Mesenchymal stem cell (in vitro differentiated cells and primary cell): ENCODE data around the gene RCC2.
A peak's percentile ranks its signal among the peaks of the same experiment; 100 is the strongest.

Experiments
- DNase-seq: peaks from one replicate; pipeline ENCODE4 v3.0.0-alpha.2; 2013
- H2AFZ ChIP-seq: one replicate; pipeline ENCODE4 v1.6.1; 2013; ENCODE audit warnings: low read depth, mild to moderate bottlenecking, control low read depth, inconsistent platforms, low read length, moderate library complexity
- H2AK5ac ChIP-seq: 2 replicates; pipeline ENCODE4 v1.6.1; 2013; ENCODE audit warnings: low read length, moderate library complexity, mild to moderate bottlenecking, inconsistent platforms; ENCODE audit not compliant: severe bottlenecking
- H2BK120ac ChIP-seq: one replicate; pipeline ENCODE4 v1.6.1; 2013; ENCODE audit warnings: low read depth, mild to moderate bottlenecking, inconsistent platforms, low read length, moderate library complexity
- H2BK12ac ChIP-seq, 2 experiments: one replicate each; pipeline ENCODE4 v1.6.1; 2013; ENCODE audit warnings: inconsistent platforms in 2 of 2, low read length in 2 of 2, mild to moderate bottlenecking in 2 of 2, moderate library complexity in 2 of 2, control low read depth in 1 of 2
- H2BK15ac ChIP-seq: one replicate; pipeline ENCODE4 v1.6.1; 2013; ENCODE audit warnings: mild to moderate bottlenecking, low read depth, inconsistent platforms; ENCODE audit not compliant: poor library complexity, severe bottlenecking
- H2BK5ac ChIP-seq: 2 replicates; pipeline ENCODE4 v1.6.1; 2013; ENCODE audit warnings: low read depth, mild to moderate bottlenecking, low read length, control low read depth, inconsistent platforms; ENCODE audit not compliant: poor library complexity, severe bottlenecking
- H3K14ac ChIP-seq, 2 experiments: one replicate each; pipeline ENCODE4 v1.6.1; 2013; ENCODE audit warnings: inconsistent platforms in 2 of 2, low read length in 2 of 2, control low read depth in 1 of 2, mild to moderate bottlenecking in 1 of 2, moderate library complexity in 1 of 2
- H3K18ac ChIP-seq, 2 experiments: one replicate each; pipeline ENCODE4 v1.6.1; 2013; ENCODE audit warnings: inconsistent platforms in 2 of 2, low read length in 2 of 2, control low read depth in 1 of 2, low read depth in 1 of 2, mild to moderate bottlenecking in 1 of 2
- H3K23ac ChIP-seq, 2 experiments: one replicate each; pipeline ENCODE4 v1.6.1; 2013; ENCODE audit warnings: inconsistent platforms in 2 of 2, low read length in 2 of 2, mild to moderate bottlenecking in 2 of 2, moderate library complexity in 2 of 2, control low read depth in 1 of 2
- H3K27ac ChIP-seq: 2 replicates; pipeline ENCODE4 v1.5.1; 2013; ENCODE audit warnings: mild to moderate bottlenecking, moderate library complexity, low read length, control low read depth, inconsistent platforms; ENCODE audit not compliant: poor library complexity, severe bottlenecking
- H3K27me3 ChIP-seq, 2 experiments: 2 replicates each; pipeline versions ENCODE4 v1.6.1 to v1.7.0; 2013; ENCODE audit warnings: low read length in 2 of 2, mild to moderate bottlenecking in 2 of 2, moderate library complexity in 2 of 2, control low read depth in 1 of 2, inconsistent platforms in 1 of 2; ENCODE audit not compliant: control insufficient read depth in 1 of 2, insufficient read depth in 1 of 2
- H3K36me3 ChIP-seq, 2 experiments: 2 replicates each; pipeline versions ENCODE4 v1.6.1 to v1.7.0; 2013; ENCODE audit warnings: low read length in 2 of 2, control low read depth in 1 of 2, inconsistent platforms in 1 of 2, low read depth in 1 of 2, mild to moderate bottlenecking in 1 of 2; ENCODE audit not compliant: insufficient read depth in 2 of 2, control insufficient read depth in 1 of 2
- H3K4ac ChIP-seq, 2 experiments: one replicate each; pipeline ENCODE4 v1.6.1; 2013; ENCODE audit warnings: inconsistent platforms in 2 of 2, low read length in 2 of 2, mild to moderate bottlenecking in 2 of 2, moderate library complexity in 2 of 2, control low read depth in 1 of 2, low read depth in 1 of 2
- H3K4me1 ChIP-seq: 2 replicates; pipeline ENCODE4 v1.6.1; 2013; ENCODE audit warnings: low read depth, low read length, control low read depth; ENCODE audit not compliant: control insufficient read depth, insufficient read depth
- H3K4me2 ChIP-seq: 2 replicates; pipeline ENCODE4 v1.6.1; 2013; ENCODE audit warnings: low read length, mild to moderate bottlenecking, inconsistent platforms; ENCODE audit not compliant: poor library complexity, severe bottlenecking
- H3K4me3 ChIP-seq, 2 experiments: 2 replicates each; pipeline versions ENCODE4 v1.5.1 to v1.7.0; 2013; ENCODE audit warnings: low read length in 2 of 2, mild to moderate bottlenecking in 2 of 2, control low read depth in 1 of 2, low read depth in 1 of 2; ENCODE audit not compliant: insufficient read depth in 1 of 2
- H3K79me1 ChIP-seq: replicated peaks from 2 replicates; pipeline ENCODE4 v1.6.1; 2013; ENCODE audit warnings: mild to moderate bottlenecking, control low read depth, low read length, inconsistent platforms; ENCODE audit not compliant: poor library complexity, severe bottlenecking
- H3K9ac ChIP-seq: 2 replicates; pipeline ENCODE4 v1.7.0; 2013; ENCODE audit warnings: mild to moderate bottlenecking, low read length, moderate library complexity
- H3K9me3 ChIP-seq: 2 replicates; pipeline ENCODE4 v1.7.0; 2013; ENCODE audit warnings: mild to moderate bottlenecking, low read length; ENCODE audit not compliant: control insufficient read depth
- H4K8ac ChIP-seq: one replicate; pipeline ENCODE4 v1.6.1; 2013; ENCODE audit warnings: inconsistent platforms, mild to moderate bottlenecking, low read length, moderate library complexity
- H4K91ac ChIP-seq: one replicate; pipeline ENCODE4 v1.6.1; 2013; ENCODE audit warnings: mild to moderate bottlenecking, low read length, inconsistent platforms
- WGBS: methylation state at CpG from one replicate; pipeline ENCODE4 v1.1.7; 2013; ENCODE audit warnings: mixed read lengths; 5-methylcytosine and 5-hydroxymethylcytosine counted together

Gene RCC2

DNA sequence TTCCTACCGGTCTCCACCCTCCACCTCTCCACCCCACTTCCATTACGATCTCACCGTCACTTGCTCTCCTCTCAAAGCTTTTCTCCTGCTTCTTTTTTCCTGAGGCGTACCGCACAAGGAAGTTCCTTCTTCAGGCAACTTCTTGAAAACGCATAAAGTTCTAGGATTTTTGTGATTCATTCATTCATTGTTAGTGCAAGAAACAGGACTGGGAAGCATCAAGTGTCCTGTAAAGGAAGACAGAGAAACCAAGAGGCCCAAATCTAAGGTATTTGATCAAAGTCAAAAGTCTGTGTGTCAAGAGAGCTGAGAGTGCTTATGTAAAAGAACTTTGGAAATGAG, 1.3 kb upstream of the RCC2 start:
- peaks cover 0 to 3% of the 10 kb centered on the region in 2 experiments for H3K36me3 ChIP-seq
- H3K4me3 ChIP-seq: peak overlapping the region in 1 of 2 experiments; percentile 83
- no peak overlapping the region for H2BK15ac ChIP-seq
- no peak overlapping the region for H4K91ac ChIP-seq
- no peak overlapping the region for H3K14ac ChIP-seq
- H2AFZ ChIP-seq: peak overlapping the region; percentile 18
- peak overlapping the region in 1 of 2 experiments; percentile 77 for H2BK12ac ChIP-seq
- H2AK5ac ChIP-seq: peak overlapping the region; percentile 25
- H3K79me1 ChIP-seq: peaks cover 2% of the 10 kb centered on the region
- H3K27ac ChIP-seq: no peak overlapping the region
- H3K27me3 ChIP-seq: no peaks in the 10 kb centered on the region
- H2BK120ac ChIP-seq: no peak overlapping the region
- peaks cover 19% of the 10 kb centered on the region for H3K4me1 ChIP-seq
- no peak overlapping the region for H4K8ac ChIP-seq
- no peak overlapping the region for H2BK5ac ChIP-seq
- DNase-seq: peak; percentile 16
- no peak overlapping the region for H3K18ac ChIP-seq
- no peak overlapping the region for H3K4me2 ChIP-seq
- peak overlapping the region in 1 of 2 experiments; percentile 67 for H3K4ac ChIP-seq
- H3K23ac ChIP-seq: no peak overlapping the region
- H3K9me3 ChIP-seq: no peaks in the 10 kb centered on the region
- H3K9ac ChIP-seq: peak overlapping the region; percentile 90
- 27% methylated on average over 6 of the region's 6 CpGs for WGBS

DNA sequence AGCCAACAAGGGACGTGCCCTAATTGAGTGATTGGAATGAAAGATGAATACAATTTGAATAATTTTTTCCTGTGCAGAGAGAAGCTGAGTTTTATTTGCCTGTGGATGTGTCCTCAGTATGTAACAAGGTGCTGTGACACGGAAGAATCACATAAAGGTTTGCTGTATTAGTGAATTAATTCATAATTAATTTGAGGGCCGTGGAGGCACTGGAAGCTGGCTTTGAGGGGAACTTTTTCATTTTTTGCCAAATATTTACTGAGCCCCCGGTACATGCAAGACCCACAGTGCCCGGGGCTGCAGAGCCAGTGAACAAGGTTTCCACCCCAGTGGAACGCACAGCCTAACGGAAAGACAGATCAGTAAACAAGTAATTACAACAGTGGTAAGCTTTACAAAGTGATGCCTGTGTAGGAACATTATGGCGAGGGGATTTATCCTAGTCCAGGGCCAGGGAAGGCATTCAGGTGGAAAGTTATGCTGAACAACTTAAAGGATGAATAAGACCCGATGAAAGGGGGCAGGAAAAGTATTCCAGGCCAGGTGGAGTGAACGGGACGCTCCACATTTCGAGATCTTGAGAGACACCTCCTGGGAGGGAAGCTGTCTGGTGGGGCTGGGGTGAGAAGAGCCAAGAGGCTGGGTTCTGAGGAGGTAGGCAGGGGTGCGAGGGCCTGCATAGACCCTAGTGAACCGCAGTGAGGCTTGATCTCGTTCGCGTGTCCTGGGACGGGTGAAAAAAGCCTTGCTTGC, 773 bp upstream of the RCC2 start:
- peak overlapping the region; percentile 26 to 94 for H3K18ac ChIP-seq
- peak overlapping the region; percentile 36 for H2AFZ ChIP-seq
- DNase-seq: peak; percentile 16
- H3K79me1 ChIP-seq: peaks cover 2% of the 10 kb centered on the region
- no peaks in the 10 kb centered on the region for H3K9me3 ChIP-seq
- no peak overlapping the region for H4K91ac ChIP-seq
- no peak overlapping the region for H3K23ac ChIP-seq
- H2BK15ac ChIP-seq: no peak overlapping the region
- peak overlapping the region; percentile 85 for H3K4me2 ChIP-seq
- peaks cover 21% of the 10 kb centered on the region for H3K4me1 ChIP-seq
- peak overlapping the region; percentile 60 to 83 for H3K4me3 ChIP-seq
- H3K14ac ChIP-seq: peak overlapping the region in 1 of 2 experiments; percentile 87
- peak overlapping the region; percentile 66 for H4K8ac ChIP-seq
- peak overlapping the region; percentile 63 for H3K27ac ChIP-seq
- H3K4ac ChIP-seq: peak overlapping the region; percentile 20 to 67
- H3K9ac ChIP-seq: peak overlapping the region; percentile 90
- peaks cover 3% of the 10 kb centered on the region in 2 experiments for H3K36me3 ChIP-seq
- no peak overlapping the region for H2BK5ac ChIP-seq
- peak overlapping the region in 1 of 2 experiments; percentile 77 for H2BK12ac ChIP-seq
- no peak overlapping the region for H2BK120ac ChIP-seq
- 23% methylated on average over 18 of the region's 18 CpGs for whole genome bisulfite sequencing
- H2AK5ac ChIP-seq: peak overlapping the region; percentile 25
- no peaks in the 10 kb centered on the region for H3K27me3 ChIP-seq

DNA sequence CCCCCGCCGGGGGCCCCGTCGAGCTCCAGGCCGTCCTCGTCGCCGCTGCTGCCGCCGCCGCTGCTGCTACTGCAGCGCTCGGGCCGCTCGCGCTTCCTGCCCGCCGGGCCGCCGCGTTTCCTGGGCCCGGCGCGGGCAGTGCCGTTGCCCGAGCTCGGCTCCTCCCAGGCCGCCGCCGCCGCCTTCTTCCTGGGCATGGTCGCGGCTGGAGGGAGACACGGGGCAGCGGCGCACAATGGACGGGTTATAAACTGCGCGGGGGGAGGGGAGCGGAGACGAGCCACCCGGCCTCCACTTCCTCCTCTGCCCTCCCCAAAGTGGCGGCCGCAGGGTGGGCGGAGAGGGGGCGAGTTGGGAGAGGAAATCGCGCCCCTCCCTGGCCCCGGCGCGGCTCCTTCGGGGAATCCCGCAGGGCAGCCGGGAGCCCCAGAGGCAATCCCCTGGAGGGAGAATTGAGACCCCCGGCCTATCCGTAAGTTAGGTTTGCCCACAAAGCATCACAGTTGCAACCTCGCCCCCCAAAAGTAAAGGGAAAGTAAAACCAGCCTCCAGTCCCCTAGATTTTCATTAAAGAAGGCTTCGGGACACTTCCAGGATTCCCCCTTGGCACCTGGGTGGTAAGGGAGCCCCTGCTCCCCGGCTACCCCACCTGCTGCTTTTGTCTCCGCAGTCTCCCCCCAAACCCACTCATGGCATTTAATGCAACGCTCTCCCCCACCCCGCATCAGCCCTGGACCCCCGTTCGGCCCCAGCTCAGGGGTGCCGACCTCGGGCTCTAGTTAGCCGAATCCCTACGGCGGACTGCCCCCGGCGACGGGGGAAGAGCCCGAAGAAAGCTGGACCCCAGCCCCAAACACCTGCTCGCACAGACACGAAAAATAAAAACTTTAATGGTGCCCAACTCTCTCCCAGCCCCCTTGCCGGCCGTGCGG, 893 bp downstream of the RCC2 start:
- peak overlapping the region; percentile 93 for H3K4me3 ChIP-seq
- H2BK15ac ChIP-seq: peak overlapping the region; percentile 57
- peak overlapping the region; percentile 81 for H2AFZ ChIP-seq
- H3K23ac ChIP-seq: peak overlapping the region in 1 of 2 experiments; percentile 92
- no peak overlapping the region for H2AK5ac ChIP-seq
- H3K9me3 ChIP-seq: no peaks in the 10 kb centered on the region
- peak overlapping the region; percentile 90 for H3K27ac ChIP-seq
- peak overlapping the region; percentile 87 for H2BK5ac ChIP-seq
- peak overlapping the region; percentile 88 for H4K8ac ChIP-seq
- H3K9ac ChIP-seq: peak overlapping the region; percentile 94
- peaks cover 16 to 18% of the 10 kb centered on the region in 2 experiments for H3K36me3 ChIP-seq
- under 1% methylated on average over 66 of the region's 78 CpGs for WGBS
- H3K4me2 ChIP-seq: peak overlapping the region; percentile 99
- peak overlapping the region; percentile 83 for H2BK120ac ChIP-seq
- peak overlapping the region in 1 of 2 experiments; percentile 78 for H3K14ac ChIP-seq
- H3K18ac ChIP-seq: peak overlapping the region; percentile 89 to 98
- H2BK12ac ChIP-seq: peak overlapping the region in 1 of 2 experiments; percentile 10
- DNase-seq: peak; percentile 71
- peak overlapping the region; percentile 84 to 85 for H3K4ac ChIP-seq
- H3K27me3 ChIP-seq: no peaks in the 10 kb centered on the region
- peak overlapping the region; percentile 90 for H4K91ac ChIP-seq
- H3K79me1 ChIP-seq: peaks cover 4% of the 10 kb centered on the region
- H3K4me1 ChIP-seq: peaks cover 21% of the 10 kb centered on the region
